Transverse colon (tissue), 3 donors: ENCODE data around the gene NUB1.

ENCODE experiments used
- EP300 ChIP-seq: sonication (generic); formaldehyde crosslinking; IDR thresholded peaks from one replicate; pipeline ENCODE4 v1.6.1; 2017; ENCODE audit warnings: antibody characterized with exemption, low read depth
- POLR2A ChIP-seq: fragments of 450-650 bp; IDR thresholded peaks from one replicate; pipeline ENCODE4 v1.6.1; 2016; ENCODE audit warnings: antibody characterized with exemption, mild to moderate bottlenecking, moderate library complexity
- TF ChIP-seq, protein P1 (sequence below), 5 experiments: fragments of 200-600 bp in 3 of 5; fragments of 450-650 bp in 2 of 5; sonication (generic) in 3 of 5; IDR thresholded peaks; 1 replicate in 2 of 5; 2 replicates in 3 of 5; pipeline ENCODE4 v1.5.1; 2016 to 2017; ENCODE audit warnings: antibody characterized with exemption in 5 of 5, inconsistent platforms in 3 of 5, mild to moderate bottlenecking in 2 of 5, moderate library complexity in 1 of 5

DNA sequence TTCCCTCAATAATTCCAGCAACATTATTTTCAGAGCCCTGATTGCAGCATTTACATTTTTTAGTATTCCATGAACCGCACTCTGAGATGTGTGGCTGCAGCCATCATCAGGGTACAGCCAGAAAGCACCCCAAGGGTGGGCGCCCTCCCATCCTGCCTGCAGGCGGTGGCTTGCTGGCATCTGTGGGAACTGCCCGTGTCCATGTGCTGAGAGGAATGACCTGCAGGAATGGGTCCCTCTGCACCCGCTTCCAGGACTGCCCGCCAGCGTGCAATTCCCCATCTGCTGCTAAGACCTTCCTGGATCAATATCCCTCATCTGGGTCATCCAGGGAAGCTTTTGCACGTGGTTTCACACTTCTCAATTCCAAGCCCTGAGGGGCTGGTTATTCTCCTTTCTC, 32.8 kb upstream of the NUB1 start:
- no peak for TF ChIP-seq EP300
- no peak for TF ChIP-seq POLR2A
- TF ChIP-seq, protein P1, sequence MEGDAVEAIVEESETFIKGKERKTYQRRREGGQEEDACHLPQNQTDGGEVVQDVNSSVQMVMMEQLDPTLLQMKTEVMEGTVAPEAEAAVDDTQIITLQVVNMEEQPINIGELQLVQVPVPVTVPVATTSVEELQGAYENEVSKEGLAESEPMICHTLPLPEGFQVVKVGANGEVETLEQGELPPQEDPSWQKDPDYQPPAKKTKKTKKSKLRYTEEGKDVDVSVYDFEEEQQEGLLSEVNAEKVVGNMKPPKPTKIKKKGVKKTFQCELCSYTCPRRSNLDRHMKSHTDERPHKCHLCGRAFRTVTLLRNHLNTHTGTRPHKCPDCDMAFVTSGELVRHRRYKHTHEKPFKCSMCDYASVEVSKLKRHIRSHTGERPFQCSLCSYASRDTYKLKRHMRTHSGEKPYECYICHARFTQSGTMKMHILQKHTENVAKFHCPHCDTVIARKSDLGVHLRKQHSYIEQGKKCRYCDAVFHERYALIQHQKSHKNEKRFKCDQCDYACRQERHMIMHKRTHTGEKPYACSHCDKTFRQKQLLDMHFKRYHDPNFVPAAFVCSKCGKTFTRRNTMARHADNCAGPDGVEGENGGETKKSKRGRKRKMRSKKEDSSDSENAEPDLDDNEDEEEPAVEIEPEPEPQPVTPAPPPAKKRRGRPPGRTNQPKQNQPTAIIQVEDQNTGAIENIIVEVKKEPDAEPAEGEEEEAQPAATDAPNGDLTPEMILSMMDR (IDR thresholded peaks at IDR 0.05), result no peak
